Right kidney (tissue), 1 donor: ENCODE measurements around the gene CENATAC.
A peak's percentile ranks its signal among the peaks of the same experiment; 100 is the strongest.
"Not testable (repeated sequence)": the region's sequence is repeated elsewhere in the genome, so short reads cannot be mapped to it uniquely, and the experiment has no call there.

Experiments
- DNase-seq: peaks from one replicate; pipeline ENCODE4 v3.0.0-alpha.2; 2016

CENATAC gene

DNA sequence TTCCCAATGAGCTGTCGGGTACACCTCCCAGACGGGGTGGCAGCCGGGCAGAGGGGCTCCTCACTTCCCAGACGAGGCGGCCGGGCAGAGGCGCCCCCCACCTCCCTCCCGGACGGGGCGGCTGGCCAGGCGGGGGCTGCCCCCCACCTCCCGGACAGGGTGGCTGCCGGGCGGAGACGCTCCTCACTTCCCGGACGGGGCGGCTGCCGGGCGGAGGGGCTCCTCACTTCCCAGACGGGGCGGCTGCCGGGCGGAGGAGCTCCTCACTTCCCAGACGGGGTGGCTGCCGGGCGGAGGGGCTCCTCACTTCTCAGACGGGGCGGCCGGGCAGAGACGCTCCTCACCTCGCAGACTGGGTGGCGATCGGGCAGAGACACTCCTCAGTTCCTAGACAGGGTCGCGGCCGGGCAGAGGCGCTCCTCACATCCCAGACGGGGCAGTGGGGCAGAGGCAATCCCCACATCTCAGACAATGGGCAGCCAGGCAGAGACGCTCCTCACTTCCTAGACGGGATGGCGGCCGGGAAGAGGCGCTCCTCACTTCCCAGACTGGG lies 6.4 kb upstream of the CENATAC start:
- DNase-seq: not testable (repeated sequence)

DNA sequence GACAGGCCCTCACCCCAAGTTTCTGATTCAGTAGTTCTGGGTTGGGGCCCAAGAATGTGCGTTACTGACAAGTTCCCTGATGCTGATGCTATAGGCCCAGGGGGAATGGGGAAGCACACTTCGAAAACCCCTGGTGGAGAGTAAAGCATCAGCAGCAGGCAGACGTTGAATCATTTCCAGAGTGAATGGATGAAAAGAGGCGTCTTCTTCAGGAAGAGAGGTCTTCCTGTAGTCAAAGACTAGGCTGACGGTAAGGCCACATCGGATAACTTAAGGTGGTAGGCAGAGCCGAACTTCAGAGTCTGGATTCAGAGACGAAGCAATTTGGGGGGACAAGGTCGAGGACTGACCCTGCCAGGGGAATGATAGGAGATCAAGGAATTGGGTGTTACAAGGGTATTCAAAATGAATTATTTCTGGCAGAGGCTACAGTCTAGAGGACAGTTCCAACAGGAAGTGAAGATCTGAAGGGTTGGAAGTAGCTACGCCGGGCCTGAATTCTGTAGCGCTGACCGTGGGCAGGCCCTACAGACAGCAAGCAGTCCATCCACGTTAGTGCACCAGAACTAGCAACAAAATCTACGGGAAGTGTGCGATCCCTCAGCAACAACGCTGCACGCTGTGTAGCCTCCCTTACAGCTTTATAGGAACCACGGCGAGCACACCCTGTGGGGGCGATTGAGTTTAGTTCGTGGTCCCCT lies 862 bp upstream of the CENATAC start:
- DNase-seq: no peak

DNA sequence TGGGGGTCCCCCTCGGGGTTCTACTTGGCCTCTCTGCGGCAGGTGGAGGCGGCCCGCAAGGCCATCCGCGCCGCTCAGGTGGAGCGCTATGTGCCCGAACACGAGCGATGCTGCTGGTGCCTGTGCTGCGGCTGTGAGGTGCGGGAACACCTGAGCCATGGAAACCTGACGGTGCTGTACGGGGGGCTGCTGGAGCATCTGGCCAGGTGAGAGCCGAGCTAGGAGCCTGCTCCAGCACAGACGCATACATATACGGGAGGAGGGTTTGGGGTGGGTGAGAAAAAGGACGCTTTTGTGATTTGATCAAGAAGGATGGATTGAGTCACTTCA lies 415 bp downstream of the CENATAC start:
- DNase-seq: no peak

DNA sequence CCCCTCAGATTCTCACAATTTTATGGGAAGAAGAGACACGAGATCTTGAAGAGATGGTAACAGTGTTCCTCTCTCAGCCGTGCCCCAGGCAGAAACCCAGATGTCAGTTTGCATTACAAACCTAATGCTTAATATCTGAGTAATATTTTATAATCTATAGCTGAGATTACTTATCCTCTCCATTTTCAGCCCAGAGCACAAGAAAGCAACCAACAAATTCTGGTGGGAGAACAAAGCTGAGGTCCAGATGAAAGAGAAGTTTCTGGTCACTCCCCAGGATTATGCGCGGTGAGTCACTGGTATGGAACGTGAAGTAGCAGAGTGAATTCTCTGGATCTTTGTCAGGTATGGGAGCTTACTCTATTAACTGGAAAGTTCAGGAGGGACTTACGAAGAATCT lies 884 bp downstream of the CENATAC start:
- no peak for DNase-seq

DNA sequence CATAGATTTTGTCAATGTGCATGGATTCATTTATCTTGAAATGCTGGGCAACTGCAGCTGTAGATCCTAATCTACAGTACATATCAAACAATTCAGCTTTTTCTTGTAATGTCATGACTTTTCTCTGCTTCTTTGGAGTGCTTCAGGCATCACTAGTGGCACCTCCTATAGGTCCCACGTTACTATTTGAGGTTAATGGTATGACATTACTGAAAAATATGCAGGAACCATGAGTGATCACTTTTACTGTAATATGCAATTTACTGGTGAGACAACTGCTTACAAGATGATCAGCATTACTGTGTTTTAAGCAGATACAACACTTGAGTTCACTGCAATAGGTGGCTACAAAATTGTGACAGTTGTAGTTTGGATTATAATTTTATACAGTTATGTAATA lies 3.0 kb downstream of the CENATAC start:
- no peak for DNase-seq

DNA sequence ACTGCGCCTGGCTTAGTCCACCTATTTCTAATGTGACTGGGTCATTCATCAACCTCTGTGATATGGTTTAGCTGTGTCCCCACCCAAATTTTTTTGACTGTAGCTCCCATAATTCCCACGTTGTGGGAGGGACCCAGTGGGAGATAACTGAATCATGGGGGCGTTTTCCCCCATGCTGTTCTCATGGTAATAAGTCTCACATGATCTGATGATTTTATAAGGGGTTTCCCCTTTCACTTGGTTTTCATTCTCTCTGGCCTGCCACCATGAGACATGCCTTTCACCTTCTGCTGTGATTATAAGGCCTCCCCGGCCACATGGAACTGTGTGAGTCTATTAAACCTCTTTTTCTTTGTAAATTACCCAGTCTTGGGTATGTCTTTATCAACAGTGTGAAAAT lies 8.7 kb downstream of the CENATAC start:
- no peak for DNase-seq

DNA sequence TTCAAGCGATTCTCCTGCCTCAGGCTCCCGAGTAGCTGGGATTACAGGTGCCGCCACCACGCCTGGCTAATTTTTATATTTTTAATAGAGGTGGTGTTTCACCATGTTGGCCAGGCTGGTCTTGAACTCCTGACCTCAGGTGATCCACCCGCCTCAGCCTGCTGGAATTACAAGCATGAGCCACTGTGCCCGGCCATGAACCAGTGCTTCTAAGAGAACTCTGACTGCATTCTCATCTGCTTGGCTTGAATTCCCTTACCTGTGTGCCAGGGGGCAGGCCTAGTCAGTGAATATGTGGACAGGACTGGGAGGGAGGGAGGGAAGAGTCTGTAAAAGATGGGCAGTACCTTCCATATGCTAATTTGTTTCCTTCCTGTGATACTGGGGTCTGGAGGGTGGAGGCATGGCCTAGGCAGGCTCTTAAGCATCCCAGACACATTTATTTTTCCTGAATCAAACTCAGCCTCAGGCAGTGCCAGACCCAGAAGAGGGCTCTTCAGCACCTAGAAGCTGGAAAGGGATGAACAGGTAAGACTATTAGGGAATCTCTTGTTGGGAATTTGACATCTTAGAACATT lies 13.6 kb downstream of the CENATAC start:
- no peak for DNase-seq

DNA sequence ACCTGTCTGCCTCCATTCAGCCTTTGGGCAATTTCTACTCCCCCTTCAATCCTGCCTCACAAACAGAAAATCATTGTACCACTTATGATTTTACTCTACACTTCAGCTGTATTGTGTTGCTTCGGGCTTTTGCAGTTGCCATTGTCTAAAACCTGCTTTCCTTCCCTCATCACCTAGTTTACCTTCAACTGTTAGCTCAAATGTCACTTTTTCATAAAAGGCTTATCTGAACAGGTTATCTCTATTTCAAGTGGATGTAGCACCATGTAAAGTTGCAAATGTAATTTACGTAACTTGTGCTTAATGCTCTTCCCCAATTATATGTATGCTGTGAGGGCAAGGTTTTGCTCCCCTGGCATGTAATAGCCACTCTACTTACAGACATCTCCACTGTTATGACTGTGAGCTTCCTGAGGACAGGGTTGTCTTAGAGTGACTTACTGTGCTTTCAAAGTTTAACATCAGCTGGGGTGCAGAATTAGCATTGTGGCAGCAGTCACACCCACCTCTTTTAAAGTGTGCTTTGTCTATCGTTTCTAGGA lies 14.8 kb downstream of the CENATAC start:
- DNase-seq: no peak

DNA sequence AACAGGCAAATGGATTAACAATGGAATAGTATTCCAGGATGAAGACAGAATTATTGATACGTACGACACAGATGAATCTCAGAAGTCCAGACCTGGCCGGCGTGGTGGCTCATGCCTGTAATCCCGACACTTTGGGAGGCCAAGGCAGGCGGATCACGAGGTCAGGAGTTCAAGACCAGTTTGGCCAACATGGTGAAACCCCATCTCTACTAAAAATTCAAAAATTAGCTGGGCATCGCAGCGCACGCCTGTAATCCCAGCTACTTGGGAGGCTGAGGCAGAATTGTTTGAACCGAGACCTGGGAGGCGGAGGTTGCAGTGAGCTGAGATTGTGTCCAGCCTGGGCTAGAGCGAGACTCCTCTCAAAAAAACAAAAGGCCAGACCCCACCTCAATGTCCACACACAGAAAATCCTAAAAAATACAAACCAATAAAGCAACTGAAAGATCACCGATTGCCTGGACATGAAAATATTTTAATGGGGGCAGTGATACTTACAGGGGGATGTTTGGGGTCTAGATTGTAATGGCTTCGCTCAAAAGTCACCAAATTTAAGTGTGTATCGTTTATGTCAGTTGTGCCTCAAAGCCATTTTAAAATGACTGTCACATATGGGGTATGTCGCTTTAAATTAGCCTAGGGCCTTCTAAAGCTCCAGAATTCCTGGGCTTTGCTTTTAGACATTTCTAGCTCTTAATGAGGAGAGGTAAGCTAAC lies 16.4 kb downstream of the CENATAC start:
- DNase-seq: no peak

DNA sequence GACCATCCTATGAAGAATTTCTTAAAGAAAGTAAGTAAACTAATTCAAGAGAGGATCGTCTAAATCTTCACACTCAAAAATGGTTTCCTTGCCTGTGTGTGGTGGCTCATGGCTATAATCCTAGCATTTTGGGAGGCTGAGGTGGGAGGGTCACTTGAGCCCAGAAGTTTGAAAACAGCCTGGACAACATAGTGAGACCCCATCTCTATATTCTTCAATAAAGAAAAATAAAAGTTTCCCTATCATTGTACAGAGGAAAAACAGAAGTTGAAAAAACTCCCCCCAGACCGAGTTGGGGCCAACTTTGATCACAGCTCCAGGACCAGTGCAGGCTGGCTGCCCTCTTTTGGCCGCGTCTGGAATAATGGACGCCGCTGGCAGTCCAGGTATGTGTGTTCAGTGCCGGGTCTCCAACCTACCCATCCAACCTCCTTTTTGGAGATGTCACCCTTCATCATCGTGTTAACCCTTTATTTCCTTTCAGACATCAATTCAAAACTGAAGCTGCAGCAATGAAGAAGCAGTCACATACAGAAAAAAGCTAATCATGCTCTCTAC lies 17.2 kb downstream of the CENATAC start:
- DNase-seq: no peak

DNA sequence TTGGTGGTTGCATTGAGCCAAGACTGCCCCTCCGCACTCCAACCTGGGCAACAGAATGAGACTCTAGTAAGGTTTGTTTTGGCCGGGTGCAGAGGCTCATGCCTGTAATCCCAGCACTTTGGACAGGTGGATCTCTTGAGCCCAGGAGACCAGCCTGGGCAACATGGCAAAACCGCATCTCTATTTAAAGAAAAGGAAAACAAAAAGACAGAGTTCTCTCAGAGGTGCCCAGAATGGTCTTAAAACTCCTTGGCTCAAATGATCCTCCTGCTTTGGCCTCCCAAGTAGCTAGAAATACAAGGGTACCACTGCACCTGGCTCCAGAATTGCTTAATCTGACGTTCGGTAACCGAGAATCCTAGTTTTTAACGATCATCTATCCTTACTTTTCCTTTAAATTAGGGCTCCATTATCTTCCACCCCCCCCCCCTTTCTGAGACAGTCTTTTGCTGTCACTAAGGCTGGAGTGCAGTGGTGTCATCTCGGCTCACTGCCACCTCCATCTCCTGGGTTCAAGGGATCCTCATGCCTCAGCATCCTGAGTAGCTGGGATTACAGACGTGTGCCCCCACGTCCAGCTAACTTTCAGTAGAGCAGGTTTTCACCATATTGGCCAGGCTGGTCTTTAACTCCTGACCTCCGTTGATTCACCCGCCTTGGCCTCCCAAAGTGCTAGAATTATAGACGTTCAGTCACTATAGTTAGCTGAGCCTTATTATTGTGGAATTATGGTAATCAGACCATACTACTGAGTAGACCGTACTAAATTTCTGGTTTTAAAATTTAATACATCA lies 18.5 kb downstream of the CENATAC start:
- DNase-seq: no peak

DNA sequence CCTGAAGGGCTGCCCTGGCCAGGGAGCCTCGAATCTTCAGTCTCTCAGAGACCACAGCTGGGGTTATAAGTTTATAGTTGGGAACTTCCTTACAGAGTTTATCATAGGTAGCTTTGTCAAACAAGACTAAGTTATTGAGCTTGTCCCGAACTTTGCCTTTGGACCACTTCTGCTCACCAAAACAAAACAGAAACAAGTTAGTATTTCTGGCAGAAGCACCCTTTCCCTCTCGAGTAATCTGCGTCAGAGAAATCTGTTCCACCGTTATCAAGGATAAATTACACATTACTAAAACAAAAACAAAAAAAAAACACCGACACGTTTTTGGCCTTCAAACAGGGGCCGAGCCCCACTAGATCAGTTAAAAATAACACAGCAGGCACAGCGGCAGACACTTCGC lies 19.4 kb downstream of the CENATAC start:
- not testable (repeated sequence) for DNase-seq

DNA sequence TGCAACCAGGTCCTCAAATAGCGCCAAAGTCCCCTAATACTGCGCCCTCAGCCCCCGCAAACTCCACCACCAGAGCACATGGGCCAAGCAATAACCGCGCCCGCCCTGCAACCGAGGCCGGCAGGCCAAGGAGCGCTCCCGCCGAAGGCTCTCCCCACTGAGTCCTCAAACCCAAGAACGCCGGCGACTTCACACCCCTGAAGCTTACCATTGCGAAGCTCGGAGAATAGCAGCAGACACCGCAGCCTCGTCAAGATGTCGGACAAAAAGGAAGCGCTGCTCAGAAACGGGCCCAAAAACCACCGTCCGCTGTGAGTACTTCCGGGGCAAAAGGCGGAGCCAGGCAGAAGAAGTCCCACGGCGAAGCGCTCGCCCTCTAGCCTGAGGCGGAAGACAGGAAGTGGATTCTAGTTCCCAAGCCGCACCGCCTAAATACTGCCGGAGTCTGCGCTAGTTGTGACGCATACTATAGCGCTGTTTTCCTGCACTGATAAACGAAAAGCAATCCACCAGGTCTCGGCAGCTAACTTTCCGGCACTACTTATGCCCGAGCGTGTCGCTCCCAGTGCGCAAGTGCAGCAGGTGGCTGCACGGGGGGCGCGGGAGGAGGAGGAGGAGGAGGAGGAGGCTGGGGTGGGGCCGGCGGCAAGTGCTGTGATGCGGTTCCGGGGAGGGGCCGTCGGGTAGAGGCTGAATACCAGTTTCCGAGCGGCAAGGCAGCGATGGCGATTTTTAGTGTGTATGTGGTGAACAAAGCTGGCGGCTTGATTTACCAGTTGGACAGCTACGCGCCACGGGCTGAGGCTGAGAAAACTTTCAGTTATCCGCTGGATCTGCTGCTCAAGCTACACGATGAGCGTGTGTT lies 20.4 kb downstream of the CENATAC start, which contains the start of the genes RPS25 and TRAPPC4:
Gene RPS25, minus strand, starts transcription at position 270 of the 865 bp plus-strand sequence. Its CDS starts 59 bp downstream, at position 211.
Gene TRAPPC4, plus strand, starts transcription at position 693 of the 865 bp plus-strand sequence. Its CDS starts 30 bp downstream, at position 723.
- peak; percentile 97 for DNase-seq

DNA sequence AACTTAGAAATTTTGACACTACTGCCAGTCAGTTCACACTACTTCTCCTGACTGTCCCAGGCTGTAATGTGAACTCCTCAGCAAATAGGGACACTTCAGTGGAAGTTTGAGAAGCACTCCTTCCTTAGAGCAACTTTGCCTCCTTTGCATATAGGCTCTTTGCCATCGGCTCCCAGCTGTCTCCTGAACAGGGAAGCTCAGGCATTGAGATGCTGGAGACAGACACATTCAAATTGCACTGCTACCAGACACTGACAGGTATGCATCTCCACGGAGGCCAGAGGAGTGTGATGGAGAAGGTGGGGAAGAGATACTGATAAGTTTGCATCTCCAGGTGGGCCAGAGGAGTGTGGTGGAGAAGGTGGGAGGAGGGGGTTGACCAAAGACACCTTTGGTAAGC lies 22.1 kb downstream of the CENATAC start:
- no peak for DNase-seq

DNA sequence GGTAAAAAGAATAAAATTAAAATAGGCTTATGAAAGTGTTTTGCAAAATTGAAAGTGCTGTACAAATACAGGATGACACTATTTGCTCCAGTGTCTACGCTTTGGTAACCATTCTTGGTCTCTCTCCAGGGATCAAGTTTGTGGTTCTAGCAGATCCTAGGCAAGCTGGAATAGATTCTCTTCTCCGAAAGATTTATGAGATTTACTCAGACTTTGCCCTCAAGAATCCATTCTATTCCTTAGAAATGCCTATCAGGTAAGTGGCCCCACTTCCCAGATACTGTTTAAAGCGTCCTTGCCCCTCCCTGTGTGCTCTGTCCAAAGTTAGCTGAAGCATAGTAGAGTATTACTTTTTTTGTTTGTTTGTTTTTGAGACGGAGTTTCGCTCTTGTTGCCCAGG lies 23.7 kb downstream of the CENATAC start:
- DNase-seq: no peak

DNA sequence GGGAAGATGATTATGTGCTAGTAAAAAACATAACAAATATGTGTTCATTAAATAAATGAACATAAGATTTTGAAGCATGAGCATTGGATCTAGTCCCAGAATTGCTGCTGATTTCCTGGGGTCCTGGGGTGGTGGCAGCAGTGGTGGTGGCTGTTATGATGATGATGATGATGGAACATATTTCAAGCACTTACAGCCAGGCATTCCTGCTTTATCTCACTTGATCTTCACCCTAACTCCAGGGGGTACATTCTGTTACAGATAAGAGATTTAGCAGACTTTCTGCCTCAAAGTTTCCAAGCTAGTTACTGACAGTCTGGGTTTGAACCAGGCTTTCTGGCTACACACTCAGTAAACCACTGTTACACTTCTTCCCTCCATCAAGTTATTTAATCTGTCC lies 25.8 kb downstream of the CENATAC start:
- DNase-seq: no peak

DNA sequence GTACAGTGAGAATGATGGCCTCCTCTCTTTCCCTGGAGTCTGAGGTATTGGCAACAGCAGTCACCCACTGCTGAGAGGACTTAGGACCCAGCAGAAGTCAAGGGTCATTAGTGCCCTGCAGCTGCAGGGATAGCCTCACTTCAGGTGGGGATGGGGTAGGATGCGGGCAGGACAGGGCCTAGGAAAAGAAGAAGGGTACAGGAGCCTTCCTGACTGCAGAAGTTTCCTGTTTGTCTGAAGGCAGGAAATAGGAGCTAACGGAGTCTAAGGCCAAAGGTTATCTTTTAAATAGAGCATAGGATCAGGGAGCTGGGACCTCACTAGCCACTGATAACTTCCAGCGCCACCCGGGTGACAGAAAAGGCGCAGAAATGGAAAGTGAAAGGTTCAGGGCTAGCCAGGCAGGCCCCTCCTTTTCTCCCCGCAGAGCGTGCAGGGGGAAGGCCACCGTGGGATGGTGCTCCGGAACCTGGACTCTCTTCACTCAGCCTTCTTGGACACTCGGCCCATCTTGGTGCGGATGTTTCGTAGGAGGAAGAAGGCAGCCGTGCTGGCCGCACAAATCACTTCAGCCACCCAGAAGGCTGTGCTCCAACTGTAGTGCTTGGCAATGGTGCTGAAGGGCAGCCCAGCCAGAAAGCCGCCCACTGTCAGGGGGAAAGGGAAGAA lies 26.6 kb downstream of the CENATAC start:
- no peak for DNase-seq

DNA sequence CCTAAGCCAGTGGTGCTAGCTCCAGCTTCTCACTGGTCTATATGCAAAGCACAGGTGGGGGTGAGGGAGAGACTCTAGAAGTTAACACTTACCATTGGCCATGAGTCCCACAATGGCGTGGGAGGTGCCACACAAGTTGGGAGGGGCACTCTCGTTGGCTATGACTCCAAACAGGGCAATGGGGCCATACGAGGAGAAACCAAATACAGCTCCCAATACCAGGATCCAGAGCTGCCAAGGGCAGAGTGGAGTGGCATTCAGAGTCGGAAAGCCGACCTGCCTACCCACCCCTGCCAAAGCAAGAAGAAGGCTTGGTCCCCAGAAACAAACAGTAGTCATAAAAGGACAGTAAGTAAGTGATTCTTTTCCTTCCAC lies 27.1 kb downstream of the CENATAC start:
- DNase-seq: no peak

DNA sequence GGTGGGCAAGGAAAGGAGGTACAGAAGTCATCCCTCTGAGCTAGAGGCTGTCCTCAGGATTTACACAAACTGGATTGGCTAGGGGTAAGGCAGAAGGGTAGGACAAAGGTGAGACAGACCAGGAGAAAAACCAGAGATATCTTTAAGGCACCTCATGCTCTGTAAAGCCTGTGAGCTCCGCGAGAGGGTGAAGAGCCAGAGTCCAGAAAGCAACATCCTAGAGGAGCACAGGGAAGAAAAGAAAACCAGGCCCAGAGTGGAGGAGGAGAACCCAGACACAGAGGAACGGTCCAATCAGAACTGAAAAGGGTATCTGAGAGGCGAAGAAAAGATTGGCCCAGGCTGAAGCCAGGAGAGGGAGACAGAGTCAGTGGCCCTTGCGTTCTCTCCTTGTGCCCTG lies 27.6 kb downstream of the CENATAC start:
- no peak for DNase-seq
